ENCODE measurements around the gene PRDM11. TPM values are rescaled to one million over a fixed set of nuclear protein-coding genes. Genes with fewer than 3 reads are reported as not detected.

PRDM11 gene
- total RNA-seq (2022; extraction: Qiagen RNA extraction; ENCODE audit: low read depth): 5.5 to 8.3 TPM (median 7.1 TPM) in 5 replicates

DNA sequence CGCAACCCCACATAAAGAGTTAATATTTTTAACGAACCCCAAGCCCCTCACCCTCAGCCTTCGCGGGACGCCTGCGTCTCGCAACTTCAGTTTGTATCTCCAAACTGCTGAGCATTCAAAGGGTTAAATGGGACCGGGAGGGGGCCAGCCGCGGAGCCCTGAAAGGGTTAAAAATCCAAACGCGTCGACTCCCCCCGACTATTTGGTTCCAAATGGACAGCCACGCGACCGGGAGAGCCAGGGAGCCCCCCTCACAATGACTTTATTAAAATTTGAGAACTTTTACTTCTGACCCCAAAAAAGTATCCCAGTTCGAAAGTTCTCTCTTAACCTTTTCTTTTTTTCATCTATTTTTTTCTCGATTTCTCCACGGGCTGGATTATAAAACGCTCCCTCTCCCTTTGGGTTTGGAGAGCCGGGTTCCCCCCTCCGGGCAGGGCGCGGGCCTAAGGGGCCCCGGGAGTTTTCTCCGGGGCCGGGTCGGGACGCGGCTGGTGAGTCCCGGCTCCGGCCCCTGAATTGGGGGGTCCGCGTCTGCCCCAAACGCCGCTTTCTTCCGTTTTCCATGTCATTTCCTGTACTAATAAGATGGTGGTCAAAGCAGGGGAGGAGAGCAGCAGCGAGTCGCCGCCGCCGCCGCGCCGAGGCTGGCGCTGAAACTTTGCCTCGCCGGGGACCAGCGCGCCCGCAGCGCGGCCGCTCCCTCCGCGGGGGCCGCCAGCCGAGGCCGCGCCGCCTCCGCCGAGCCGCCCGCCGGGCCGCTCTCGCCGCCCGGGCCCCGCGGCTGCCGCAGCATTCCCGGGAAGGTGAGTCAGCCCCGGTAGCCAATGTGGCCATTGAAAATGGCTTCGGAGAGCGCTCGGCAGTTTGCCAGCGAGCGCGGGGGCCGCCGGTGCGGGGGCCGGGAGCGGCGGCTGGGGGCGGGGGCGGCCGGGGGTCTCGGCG lies at the start of gene PRDM11:
Gene PRDM11, plus strand, starts transcription at position 568 of the 945 bp plus-strand sequence. CDS start 35,128 bp downstream, outside the sequence.

Other genes starting within 250 kb of the PRDM11 start
- gene TP53I11, start 195.8 kb upstream of the PRDM11 start, total RNA-seq (2022; extraction: Qiagen RNA extraction; ENCODE audit: low read depth): 39.5 to 49.1 TPM (median 44.7 TPM) in 5 replicates
- gene SYT13, start 139.7 kb downstream of the PRDM11 start, total RNA-seq (2022; extraction: Qiagen RNA extraction; ENCODE audit: low read depth): 5.5 to 7.9 TPM (median 7.3 TPM) in 5 replicates

Measured in A549 treated with GW870086 at 1 μM for 4 hours (cell line).